Karpas-422 (cell line): ENCODE data around the gene SUPT5H. TPM values are rescaled to one million over a fixed set of nuclear protein-coding genes. Genes with fewer than 3 reads are reported as not detected.

Experiments
- DNase-seq: peaks from one replicate; pipeline ENCODE4 v3.0.0-alpha.2; 2015
- H2AFZ ChIP-seq: fragments of 200-600 bp; sonication (generic); 2 replicates; pipeline ENCODE4 v1.6.1; 2014; ENCODE audit warnings: antibody characterized with exemption, low read length, mixed read lengths
- H3K27ac ChIP-seq: fragments of 200-600 bp; sonication (generic); 2 replicates; pipeline ENCODE4 v1.5.1; 2014; ENCODE audit warnings: mild to moderate bottlenecking, low read length, moderate library complexity
- H3K27me3 ChIP-seq: fragments of 200-600 bp; sonication (generic); 2 replicates; pipeline ENCODE4 v1.6.1; 2014; ENCODE audit warnings: low read length, mixed read lengths
- H3K36me3 ChIP-seq: fragments of 200-600 bp; sonication (generic); 2 replicates; pipeline ENCODE4 v1.6.1; 2014; ENCODE audit warnings: low read length, mixed read lengths; ENCODE audit not compliant: insufficient read depth
- H3K4me1 ChIP-seq: fragments of 200-600 bp; sonication (generic); 2 replicates; pipeline ENCODE4 v1.6.1; 2014; ENCODE audit warnings: mild to moderate bottlenecking, low read length, mixed read lengths
- H3K4me2 ChIP-seq: fragments of 200-600 bp; sonication (generic); 2 replicates; pipeline ENCODE4 v1.6.1; 2014; ENCODE audit warnings: low read length, low read depth, mild to moderate bottlenecking; ENCODE audit not compliant: poor library complexity, severe bottlenecking
- H3K4me3 ChIP-seq: fragments of 200-600 bp; sonication (generic); 2 replicates; pipeline ENCODE4 v1.5.1; 2014; ENCODE audit warnings: mild to moderate bottlenecking, antibody characterized with exemption, low read length, mixed read lengths
- H3K79me2 ChIP-seq: fragments of 200-600 bp; sonication (generic); 2 replicates; pipeline ENCODE4 v1.6.1; 2014; ENCODE audit warnings: mild to moderate bottlenecking, low read length, mixed read lengths
- H3K9ac ChIP-seq: fragments of 200-600 bp; sonication (generic); 2 replicates; pipeline ENCODE4 v1.6.0; 2014; ENCODE audit warnings: low read length
- H3K9me2 ChIP-seq: fragments of 200-600 bp; sonication (generic), shearing (Covaris generic); replicated peaks from 2 replicates; pipeline ENCODE4 v1.6.0; 2014; ENCODE audit warnings: mild to moderate bottlenecking, low read length, moderate library complexity; ENCODE audit not compliant: insufficient read depth
- H3K9me3 ChIP-seq: fragments of 300-700, 200-600 bp; sonication (generic); 2 replicates; pipeline ENCODE4 v1.6.1; 2014; ENCODE audit warnings: low read length, mixed read lengths
- H4K20me1 ChIP-seq: fragments of 200-600 bp; sonication (generic); 2 replicates; pipeline ENCODE4 v1.6.1; 2014; ENCODE audit warnings: mild to moderate bottlenecking, antibody characterized with exemption, low read length, low read depth; ENCODE audit not compliant: insufficient read depth
- total RNA-seq: library from RNA; depleted of rRNA; stranded (reverse); fragments of >200 nt; shearing (Covaris generic); gene quantifications from 2 replicates; pipeline ENCODE4 v1.2.3, GENCODE V29; 2014; ENCODE audit warnings: low replicate concordance

Gene SUPT5H
- total RNA-seq, 1 experiment from 2014 or later: 55.3 TPM

- Histone ChIP-seq H3K4me1 (no peaks in the 10 kb centered on the region), H3K36me3 (peaks cover 21% of the 10 kb centered on the region; the same call in 1 of the 2 replicates), H3K9ac (no peak overlapping the region), H2AFZ (no peak overlapping the region), H3K4me2 (no peak overlapping the region), H3K4me3 (no peak overlapping the region), H3K27me3 (no peaks in the 10 kb centered on the region), H4K20me1 (0 out of 2 replicates have a peak, but pooled peaks cover 4% of the 10 kb centered on the region), H3K27ac (no peak overlapping the region), H3K9me2 (no peaks in the 10 kb centered on the region), H3K9me3 (no peaks in the 10 kb centered on the region), H3K79me2 (peaks cover 7% of the 10 kb centered on the region)
- DNase-seq: no peak
These were observed 18.0 kb downstream of the SUPT5H start for GRCh38 chr19:39463403-39463802.

GRCh38 chr19:39465956-39466747 lies 20.8 kb downstream of the SUPT5H start:
- H3K4me3 ChIP-seq: no peak overlapping the region
- peaks cover 7% of the 10 kb centered on the region for H3K79me2 ChIP-seq
- no peaks in the 10 kb centered on the region for H3K4me1 ChIP-seq
- no peak overlapping the region for H2AFZ ChIP-seq
- H3K36me3 ChIP-seq: peaks cover 24% of the 10 kb centered on the region
- H3K4me2 ChIP-seq: no peak overlapping the region
- H3K9me2 ChIP-seq: no peaks in the 10 kb centered on the region
- H4K20me1 ChIP-seq: 0 out of 2 replicates have a peak, but pooled peaks cover 6% of the 10 kb centered on the region
- H3K9me3 ChIP-seq: no peaks in the 10 kb centered on the region
- H3K27ac ChIP-seq: no peak overlapping the region
- H3K27me3 ChIP-seq: no peaks in the 10 kb centered on the region
- no peak for DNase-seq
- H3K9ac ChIP-seq: no peak overlapping the region

GRCh38 chr19:39467941-39468340 lies 22.6 kb downstream of the SUPT5H start:
- DNase-seq: no peak
- Histone ChIP-seq H3K27me3 (no peaks in the 10 kb centered on the region), H3K9ac (no peak overlapping the region), H3K4me2 (no peak overlapping the region), H3K4me3 (no peak overlapping the region), H3K79me2 (peaks cover 4% of the 10 kb centered on the region), H3K36me3 (peaks cover 24% of the 10 kb centered on the region), H4K20me1 (0 out of 2 replicates have a peak, but pooled peaks cover 6% of the 10 kb centered on the region), H3K9me3 (no peaks in the 10 kb centered on the region), H3K27ac (no peak overlapping the region), H2AFZ (no peak overlapping the region), H3K9me2 (no peaks in the 10 kb centered on the region), H3K4me1 (no peaks in the 10 kb centered on the region)

DNA sequence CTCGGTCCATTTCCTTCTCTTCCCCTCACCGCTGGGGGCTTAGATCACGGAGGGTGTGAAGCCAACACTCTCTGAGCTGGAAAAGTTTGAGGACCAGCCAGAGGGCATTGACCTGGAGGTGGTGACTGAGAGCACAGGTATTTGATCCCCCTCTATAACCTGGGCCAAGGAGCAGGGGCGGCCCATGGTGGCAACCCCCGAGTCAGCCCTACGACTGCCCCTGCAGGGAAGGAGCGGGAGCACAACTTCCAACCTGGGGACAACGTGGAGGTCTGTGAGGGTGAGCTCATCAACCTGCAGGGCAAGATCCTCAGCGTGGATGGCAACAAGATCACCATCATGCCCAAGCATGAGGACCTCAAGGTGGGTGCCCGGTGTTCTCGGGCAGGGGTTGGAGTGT lies 23.7 kb downstream of the SUPT5H start:
- H3K4me1 ChIP-seq: no peaks in the 10 kb centered on the region
- peaks cover 17% of the 10 kb centered on the region for H3K36me3 ChIP-seq
- no peak for DNase-seq
- H4K20me1 ChIP-seq: 0 out of 2 replicates have a peak, but pooled peaks cover 6% of the 10 kb centered on the region
- no peak overlapping the region for H3K4me3 ChIP-seq
- H3K9me2 ChIP-seq: no peaks in the 10 kb centered on the region
- H3K9me3 ChIP-seq: no peaks in the 10 kb centered on the region
- no peaks in the 10 kb centered on the region for H3K27me3 ChIP-seq
- H3K27ac ChIP-seq: no peak overlapping the region
- no peak overlapping the region for H3K4me2 ChIP-seq
- no peak overlapping the region for H3K9ac ChIP-seq
- H3K79me2 ChIP-seq: no peaks in the 10 kb centered on the region; the same call in 1 of the 2 replicates
- H2AFZ ChIP-seq: no peak overlapping the region

DNA sequence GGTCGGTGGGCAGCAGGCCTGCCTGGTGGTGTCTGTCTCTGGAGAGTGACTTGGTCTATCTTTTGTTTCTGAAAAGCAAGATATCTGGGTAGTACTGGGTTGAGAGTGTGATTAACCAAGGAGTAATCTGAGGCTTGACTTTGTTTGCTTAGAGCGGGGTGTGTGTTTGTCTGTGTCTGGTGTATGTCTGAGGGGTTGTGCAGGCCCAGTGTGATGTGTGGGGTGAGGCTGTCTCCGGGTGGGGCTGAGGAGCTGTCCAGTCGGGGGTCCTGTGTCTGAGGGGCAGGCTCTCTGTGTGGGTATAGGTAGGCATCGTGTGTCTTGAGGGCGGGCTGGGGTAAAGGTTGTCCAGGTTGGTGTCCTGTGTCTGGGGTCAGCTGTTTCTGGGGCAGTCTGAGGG lies 24.2 kb downstream of the SUPT5H start:
- peaks cover 20% of the 10 kb centered on the region for H3K36me3 ChIP-seq
- H3K27ac ChIP-seq: no peak overlapping the region
- no peak overlapping the region for H3K9ac ChIP-seq
- H3K9me2 ChIP-seq: no peaks in the 10 kb centered on the region
- no peak for DNase-seq
- H3K9me3 ChIP-seq: no peaks in the 10 kb centered on the region
- 0 out of 2 replicates have a peak, but pooled peaks cover 6% of the 10 kb centered on the region for H4K20me1 ChIP-seq
- no peak overlapping the region for H3K4me2 ChIP-seq
- H3K4me3 ChIP-seq: no peak overlapping the region
- no peaks in the 10 kb centered on the region for H3K4me1 ChIP-seq
- H3K27me3 ChIP-seq: no peaks in the 10 kb centered on the region
- no peak overlapping the region for H2AFZ ChIP-seq
- H3K79me2 ChIP-seq: no peaks in the 10 kb centered on the region; the same call in 1 of the 2 replicates

- Histone ChIP-seq H3K36me3 (peaks cover 26% of the 10 kb centered on the region), H4K20me1 (0 out of 2 replicates have a peak, but pooled peaks cover 2% of the 10 kb centered on the region), H3K27ac (no peak overlapping the region), H3K27me3 (no peaks in the 10 kb centered on the region), H3K4me1 (no peaks in the 10 kb centered on the region), H3K9me2 (no peaks in the 10 kb centered on the region), H2AFZ (no peak overlapping the region), H3K4me3 (no peak overlapping the region), H3K9ac (no peak overlapping the region), H3K9me3 (no peaks in the 10 kb centered on the region), H3K79me2 (no peaks in the 10 kb centered on the region; the same call in 1 of the 2 replicates), H3K4me2 (no peak overlapping the region)
- DNase-seq: no peak
These were observed 25.4 kb downstream of the SUPT5H start for GRCh38 chr19:39470724-39471339.

DNA sequence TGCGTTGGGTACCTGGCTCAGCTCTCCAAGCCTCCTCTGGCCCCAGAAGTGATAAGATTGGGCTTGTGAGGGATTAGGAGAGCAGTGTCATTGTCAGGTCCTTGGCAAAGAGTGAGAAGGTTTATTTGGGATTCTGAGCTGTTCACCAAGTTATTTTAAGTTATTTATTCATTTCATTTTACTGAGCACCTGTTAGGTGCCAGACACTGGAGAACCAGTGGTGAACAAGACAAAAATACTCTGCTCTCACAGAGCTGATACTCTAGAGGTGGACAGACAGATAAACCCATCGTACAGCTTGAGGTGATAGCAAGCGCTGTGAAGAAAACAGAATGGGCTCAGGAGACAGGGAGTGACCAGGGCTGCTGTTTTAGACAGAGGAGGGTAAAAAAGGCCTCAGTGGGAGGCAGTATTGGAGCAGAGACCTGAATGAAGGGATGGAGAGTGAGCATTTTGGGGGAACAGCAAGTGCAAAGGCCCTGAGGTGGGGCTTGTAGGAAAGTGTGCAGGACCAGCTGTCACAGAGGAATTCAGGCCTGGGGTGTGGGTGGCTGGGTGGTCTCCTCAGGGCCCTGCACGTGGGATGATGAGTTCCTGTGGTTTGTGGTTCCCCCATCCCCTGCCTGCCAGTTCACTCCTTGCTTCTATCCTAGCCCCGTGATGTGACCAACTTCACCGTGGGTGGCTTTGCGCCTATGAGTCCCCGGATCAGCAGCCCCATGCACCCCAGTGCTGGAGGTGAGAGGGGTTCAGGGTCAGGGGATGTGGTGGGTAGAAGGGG lies 26.6 kb downstream of the SUPT5H start:
- Histone ChIP-seq H3K4me3 (no peak overlapping the region), H3K27ac (no peak overlapping the region), H3K4me2 (no peak overlapping the region), H3K27me3 (no peaks in the 10 kb centered on the region), H2AFZ (no peak overlapping the region), H4K20me1 (0 out of 2 replicates have a peak, but pooled peaks cover 2% of the 10 kb centered on the region), H3K36me3 (peaks cover 34% of the 10 kb centered on the region), H3K9me3 (no peaks in the 10 kb centered on the region), H3K79me2 (no peaks in the 10 kb centered on the region), H3K4me1 (no peaks in the 10 kb centered on the region), H3K9me2 (no peaks in the 10 kb centered on the region), H3K9ac (no peak overlapping the region)
- no peak for DNase-seq
